HG03354 (cell line): ENCODE results near the gene STXBP5.

Experiments used
- ATAC-seq: cut with Tn5 transposase; IDR thresholded peaks from one replicate; pipeline ENCODE4 v1.9.1; 2021; ENCODE audit warnings: mild to moderate bottlenecking; ENCODE audit not compliant: unreplicated experiment, poor library complexity, severe bottlenecking

STXBP5 gene

DNA sequence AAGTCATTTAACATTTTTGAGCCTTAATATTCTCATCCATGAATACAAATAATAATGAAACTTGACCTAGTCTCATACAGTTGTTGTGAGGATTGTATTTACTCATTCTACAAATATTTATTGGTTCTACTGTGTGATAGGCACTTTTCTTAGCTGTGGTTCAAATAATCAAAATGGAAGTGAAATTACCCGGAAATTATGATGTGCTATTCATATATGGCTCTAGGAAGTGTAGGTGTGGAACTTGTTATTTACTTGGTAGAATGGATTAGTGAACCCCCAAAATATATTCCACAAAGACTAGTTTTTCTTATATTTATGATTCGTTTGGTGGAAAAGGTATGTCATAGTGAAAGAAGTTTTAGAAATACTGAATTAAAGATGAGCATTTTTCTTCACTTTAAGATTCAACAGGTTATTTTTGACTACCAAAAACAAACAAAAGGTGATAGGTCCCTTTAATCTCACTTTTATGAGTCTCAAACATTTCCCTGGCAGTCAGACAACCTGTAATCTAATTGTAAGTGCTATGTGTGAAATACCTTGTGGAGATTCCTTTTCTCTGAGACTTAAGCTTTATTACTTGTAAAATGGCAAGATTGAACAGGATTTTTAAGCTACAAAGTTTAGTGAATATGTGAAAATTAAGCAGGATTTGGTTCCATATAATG is 77.8 kb downstream of the STXBP5 start:
- ATAC-seq, result no peak

DNA sequence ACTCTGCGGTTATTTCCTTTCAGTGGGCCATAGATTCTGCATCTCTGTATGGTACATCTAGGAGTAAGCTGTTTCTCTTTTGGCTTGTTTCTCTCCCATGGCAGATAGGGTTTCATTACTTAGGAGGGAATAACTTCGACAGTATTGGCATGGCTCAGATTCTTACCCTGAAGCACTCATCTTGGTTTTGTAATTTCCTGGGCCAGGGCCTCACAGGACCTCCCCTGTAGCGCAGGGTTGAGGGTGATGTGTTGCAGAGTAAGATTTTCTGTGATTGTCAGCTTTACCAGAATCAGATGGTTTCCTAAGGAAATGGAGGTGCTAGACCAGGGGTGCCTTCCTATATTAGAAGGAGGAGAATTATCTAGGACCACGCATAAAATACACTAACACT is 78.3 kb downstream of the STXBP5 start:
- ATAC-seq, result no peak

GRCh38 chr6:147283460-147283859 is 79.2 kb downstream of the STXBP5 start:
- ATAC-seq, result no peak

- peak; percentile 74 for ATAC-seq
Measured at GRCh38 chr6:147285087-147285855, 81.1 kb downstream of the STXBP5 start.

DNA sequence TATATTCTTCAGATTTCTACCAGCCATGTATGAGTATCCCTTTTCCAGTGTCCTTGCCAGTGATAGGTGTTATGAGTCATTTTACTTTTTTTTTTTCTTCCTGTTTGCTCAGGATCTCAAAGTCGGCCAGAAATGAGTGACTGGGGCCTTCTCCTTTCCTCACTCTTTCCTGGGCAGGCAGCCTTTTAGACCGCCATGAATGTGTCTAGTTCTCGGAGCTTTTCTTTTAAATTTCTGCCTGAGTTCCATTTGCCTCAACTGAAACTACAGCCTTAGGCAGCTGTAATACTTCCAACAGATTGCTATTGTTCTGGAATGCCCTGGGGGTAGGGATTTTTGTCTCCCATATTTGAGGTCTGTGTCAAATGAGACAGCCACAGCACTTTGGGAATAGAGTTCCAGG is 83.7 kb downstream of the STXBP5 start:
- no peak for ATAC-seq

GRCh38 chr6:147297124-147297523 is 92.9 kb downstream of the STXBP5 start:
- no peak for ATAC-seq

GRCh38 chr6:147297663-147298316 is 93.6 kb downstream of the STXBP5 start:
- no peak for ATAC-seq

GRCh38 chr6:147298461-147298860 is 94.2 kb downstream of the STXBP5 start:
- ATAC-seq, result no peak

DNA sequence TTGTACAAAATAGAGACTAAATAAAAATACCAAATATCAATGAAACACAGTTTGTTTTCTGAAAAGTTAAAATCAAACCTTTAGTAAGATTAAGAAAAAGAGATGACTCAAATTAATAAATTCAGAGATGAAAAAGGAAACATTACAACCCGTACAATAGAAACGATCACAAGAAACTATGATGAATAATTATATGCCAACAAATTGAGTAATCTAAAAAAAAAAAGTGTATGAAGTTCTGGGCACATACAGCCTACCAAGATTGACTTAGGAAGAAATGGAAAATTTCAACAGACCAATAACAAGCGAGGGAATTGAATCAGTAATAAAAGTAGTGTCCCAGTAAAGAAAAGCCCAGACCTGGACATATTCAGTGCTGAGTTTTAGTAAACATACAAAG is 94.8 kb downstream of the STXBP5 start:
- ATAC-seq, result no peak

- no peak for ATAC-seq
Measured at GRCh38 chr6:147301070-147301469, 96.9 kb downstream of the STXBP5 start.

GRCh38 chr6:147304016-147304415 is 99.8 kb downstream of the STXBP5 start:
- no peak for ATAC-seq

GRCh38 chr6:147310521-147310920 is 106.3 kb downstream of the STXBP5 start:
- ATAC-seq, result no peak

- no peak for ATAC-seq
Measured at GRCh38 chr6:147311218-147311617, 107.0 kb downstream of the STXBP5 start.

DNA sequence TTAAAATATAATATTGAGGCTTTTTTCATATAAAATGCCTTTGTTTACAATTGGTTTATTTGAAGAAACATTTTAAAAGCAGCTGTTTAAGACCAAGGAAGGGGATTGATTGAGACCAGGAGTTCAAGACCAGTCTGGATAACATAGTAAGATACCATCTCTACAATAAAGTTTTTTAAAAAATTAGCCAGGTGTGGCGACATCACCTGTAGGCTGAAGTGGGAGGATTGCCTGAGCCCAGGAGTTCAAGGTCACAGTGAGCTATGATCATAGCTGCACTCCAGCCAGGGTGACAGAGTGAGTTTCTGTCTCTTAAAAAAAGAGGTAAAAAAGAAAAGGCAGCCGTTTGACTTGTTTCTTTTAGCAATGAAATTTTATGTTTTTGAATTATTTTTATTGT is 117.0 kb downstream of the STXBP5 start:
- no peak for ATAC-seq

DNA sequence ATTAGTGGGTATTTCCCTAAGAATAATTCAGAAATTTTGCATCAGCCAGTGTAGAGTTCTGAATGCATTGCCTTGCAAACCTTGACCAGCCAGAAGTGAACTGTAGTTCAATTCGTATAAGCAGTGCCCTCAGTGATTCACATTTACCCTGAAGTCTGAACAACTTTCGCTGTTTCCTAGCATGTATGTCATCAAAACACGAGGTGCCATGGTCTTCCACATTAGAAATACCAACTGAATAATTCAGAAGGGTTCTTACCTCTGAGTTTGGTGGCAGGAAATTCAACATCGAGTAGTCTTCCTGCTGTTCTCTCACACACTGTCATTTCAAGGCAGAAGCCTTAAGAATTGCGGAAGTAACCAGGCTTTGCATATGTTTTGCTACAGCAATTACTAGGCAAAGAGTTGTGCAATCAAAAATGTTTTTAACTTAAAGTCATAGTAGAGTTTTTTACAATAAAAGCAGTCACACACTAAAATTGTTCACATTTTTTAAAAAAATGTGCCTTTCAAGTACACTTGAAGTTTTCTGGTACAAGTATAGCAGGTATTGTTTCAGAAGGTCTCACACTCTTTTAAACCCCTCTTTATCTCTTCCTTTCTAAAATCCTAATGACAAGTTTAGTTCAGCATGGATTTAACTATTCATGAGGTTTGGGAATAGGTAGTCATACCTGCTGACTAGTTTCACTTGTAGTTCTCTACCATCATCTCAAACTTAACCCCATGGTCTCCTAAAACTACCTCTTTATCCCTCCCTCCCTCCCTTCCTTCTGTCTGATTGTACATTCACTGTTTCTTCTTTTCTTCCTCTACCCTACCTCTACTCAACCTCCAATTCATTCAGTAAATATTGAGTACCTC is 118.3 kb downstream of the STXBP5 start:
- ATAC-seq, result peak; percentile 99

GRCh38 chr6:147325557-147325956 is 121.3 kb downstream of the STXBP5 start:
- ATAC-seq, result no peak

DNA sequence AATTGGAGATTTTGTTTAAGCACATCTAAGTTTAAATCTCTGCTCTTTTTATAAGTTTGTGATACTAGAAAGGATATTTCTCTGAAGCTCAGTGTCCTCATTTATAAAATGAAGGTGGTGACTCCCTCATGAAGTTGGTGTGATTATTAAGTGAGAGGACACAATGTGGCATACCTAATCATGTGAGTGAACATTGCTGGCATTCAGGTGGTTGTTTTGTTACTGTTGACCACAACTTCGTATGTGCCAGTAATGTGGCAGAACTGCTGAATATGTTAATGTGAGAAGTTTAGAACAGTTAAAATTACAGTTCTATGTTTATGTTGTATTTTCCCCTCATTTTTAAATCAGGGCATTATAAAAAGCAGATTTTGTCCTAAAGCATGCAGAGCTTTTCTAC is 127.2 kb downstream of the STXBP5 start:
- ATAC-seq, result no peak

- no peak for ATAC-seq
Measured at GRCh38 chr6:147337921-147338320, 133.7 kb downstream of the STXBP5 start.

- no peak for ATAC-seq
Measured at GRCh38 chr6:147341486-147341885, 137.3 kb downstream of the STXBP5 start.

- ATAC-seq, result no peak
Measured at GRCh38 chr6:147345902-147346301, 141.7 kb downstream of the STXBP5 start.
